T-helper 9 cell (primary cell): ENCODE data around the gene STIP1.
A peak's percentile ranks its signal among the peaks of the same experiment; 100 is the strongest.

ENCODE experiments used
- DNase-seq: peaks from one replicate; pipeline ENCODE4 v3.0.0-alpha.2; 2020

The STIP1 gene

GRCh38 chr11:64203421-64204079, 17.6 kb downstream of the STIP1 start:
- no peak for DNase-seq

GRCh38 chr11:64204080-64204440, 18.1 kb downstream of the STIP1 start:
- DNase-seq, result no peak

GRCh38 chr11:64204464-64204989, 18.6 kb downstream of the STIP1 start:
- DNase-seq, result peak; percentile 79

GRCh38 chr11:64206457-64207255, 20.7 kb downstream of the STIP1 start, which contains the start of gene FERMT3:
FERMT3 (plus strand) TSS chr11:64206721; CDS start chr11:64207365, 644 bp downstream.
- peak; percentile 52 for DNase-seq

GRCh38 chr11:64207256-64208085, 21.5 kb downstream of the STIP1 start:
- peak; percentile 53 for DNase-seq

GRCh38 chr11:64208086-64208795, 22.3 kb downstream of the STIP1 start:
- no peak for DNase-seq

GRCh38 chr11:64208796-64209562, 23.0 kb downstream of the STIP1 start:
- no peak for DNase-seq

GRCh38 chr11:64209563-64209843, 23.5 kb downstream of the STIP1 start:
- no peak for DNase-seq

- no peak for DNase-seq
Measured at GRCh38 chr11:64210301-64211020, 24.5 kb downstream of the STIP1 start.

GRCh38 chr11:64211181-64211872, 25.4 kb downstream of the STIP1 start:
- no peak for DNase-seq

GRCh38 chr11:64216879-64217278, 30.9 kb downstream of the STIP1 start:
- no peak for DNase-seq

- DNase-seq, result no peak
Measured at GRCh38 chr11:64218628-64219353, 32.8 kb downstream of the STIP1 start.

GRCh38 chr11:64219354-64219684, 33.3 kb downstream of the STIP1 start:
- DNase-seq, result no peak

GRCh38 chr11:64219755-64220154, 33.8 kb downstream of the STIP1 start:
- no peak for DNase-seq

GRCh38 chr11:64220271-64220670, 34.3 kb downstream of the STIP1 start:
- no peak for DNase-seq

GRCh38 chr11:64220798-64221197, 34.8 kb downstream of the STIP1 start:
- no peak for DNase-seq

GRCh38 chr11:64222651-64223000, 36.7 kb downstream of the STIP1 start:
- no peak for DNase-seq

GRCh38 chr11:64223001-64223651, 37.2 kb downstream of the STIP1 start:
- DNase-seq, result no peak

GRCh38 chr11:64224151-64224890, 38.4 kb downstream of the STIP1 start:
- DNase-seq, result no peak
